WTC11 (cell line): ENCODE measurements around the gene NBL1.

Experiments
- ATF6 ChIP-seq: sonication (generic); formaldehyde crosslinking; IDR thresholded peaks from 2 replicates; pipeline ENCODE4 v1.8.1; 2023; ENCODE audit warnings: mild to moderate bottlenecking, missing genetic modification reagents
- CTCF ChIP-seq: fragments of 200-600 bp; IDR thresholded peaks from 2 replicates; pipeline ENCODE4 v1.8.0; 2022; ENCODE audit warnings: antibody characterized with exemption
- E2F5 ChIP-seq: sonication (generic); formaldehyde crosslinking; IDR thresholded peaks from 2 replicates; pipeline ENCODE4 v1.8.1; 2022; ENCODE audit warnings: mild to moderate bottlenecking, moderate library complexity, missing genetic modification reagents
- MAX ChIP-seq: sonication (generic); formaldehyde crosslinking; IDR thresholded peaks from 2 replicates; pipeline ENCODE4 v1.8.0; 2022; ENCODE audit warnings: mild to moderate bottlenecking, missing genetic modification reagents
- NFYB ChIP-seq: sonication (generic); formaldehyde crosslinking; conservative IDR thresholded peaks from 2 replicates; pipeline ENCODE4 v1.8.0; 2022; ENCODE audit warnings: low read depth, missing genetic modification reagents
- RELA ChIP-seq: sonication (generic); formaldehyde crosslinking; IDR thresholded peaks from 2 replicates; pipeline ENCODE4 v1.8.1; 2022; ENCODE audit warnings: missing genetic modification reagents, mild to moderate bottlenecking, borderline replicate concordance
- SMAD3 ChIP-seq: sonication (generic); formaldehyde crosslinking; IDR thresholded peaks from 2 replicates; pipeline ENCODE4 v1.8.0; 2022; ENCODE audit warnings: missing genetic modification reagents, mild to moderate bottlenecking, borderline replicate concordance
- USF1 ChIP-seq: sonication (generic); formaldehyde crosslinking; IDR thresholded peaks from 2 replicates; pipeline ENCODE4 v1.8.0; 2022; ENCODE audit warnings: mild to moderate bottlenecking, missing genetic modification reagents
- ZBTB21 ChIP-seq: sonication (generic); formaldehyde crosslinking; IDR thresholded peaks from 2 replicates; pipeline ENCODE4 v1.8.1; 2023; ENCODE audit warnings: mild to moderate bottlenecking, missing genetic modification reagents, borderline replicate concordance

GRCh38 chr1:19685994-19686393, 41.9 kb downstream of the NBL1 start:
- TF ChIP-seq USF1 (CRISPR knock-in tag): no peak
- no peak for TF ChIP-seq RELA
- no peak for TF ChIP-seq CTCF
- no peak for TF ChIP-seq E2F5 (CRISPR knock-in tag)
- no peak for TF ChIP-seq ZBTB21 (CRISPR knock-in tag)
- no peak for TF ChIP-seq ATF6 (CRISPR knock-in tag)
- TF ChIP-seq NFYB (CRISPR knock-in tag): no peak
- no peak for TF ChIP-seq MAX (CRISPR knock-in tag)
- no peak for TF ChIP-seq SMAD3 (CRISPR knock-in tag)
